ENCODE data around the gene ODF2L.

DNA sequence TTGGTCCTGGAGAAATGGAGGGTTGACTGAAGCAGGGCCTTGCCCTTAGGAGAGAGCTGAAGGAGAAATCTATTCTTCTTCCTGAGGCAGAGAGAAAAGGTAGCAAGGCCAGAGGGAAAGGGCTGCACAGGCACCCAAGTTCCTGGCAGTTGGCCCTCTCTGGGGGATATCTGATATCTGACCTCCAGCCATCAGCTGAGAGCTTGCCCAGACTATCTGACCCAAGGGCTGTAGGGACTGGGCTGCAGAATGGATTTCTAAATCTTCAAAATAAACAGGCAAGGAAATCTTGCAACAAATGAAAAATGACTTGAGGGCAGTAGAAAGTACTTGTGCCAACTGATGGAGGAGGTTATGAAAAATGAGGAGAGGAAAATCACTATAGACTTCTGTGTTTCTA lies 27.4 kb upstream of the ODF2L start:
- TF ChIP-seq POLR2AphosphoS5 (IDR thresholded peaks at IDR 0.05), result no peak
- TF ChIP-seq CTCF (IDR thresholded peaks at IDR 0.05), result no peak
- no peak for TF ChIP-seq POLR2A (IDR thresholded peaks at IDR 0.05)

Data from gastroesophageal sphincter (tissue), 3 donors.